K562 (cell line): ENCODE data around the gene MCM6. TPM values are rescaled to one million over a fixed set of nuclear protein-coding genes. Genes with fewer than 3 reads are reported as not detected.

ENCODE experiments used
- ARNT ChIP-seq, 2 experiments: fragments of 450-650 bp; IDR thresholded peaks; 2 replicates each; pipeline ENCODE4 v1.6.1; 2016; ENCODE audit warnings: mild to moderate bottlenecking in 1 of 2
- BDP1 ChIP-seq: IDR thresholded peaks from 3 replicates; pipeline ENCODE4 v1.6.1; 2011; ENCODE audit not compliant: insufficient read length, insufficient read depth
- CBX1 ChIP-seq: sonication (generic); IDR thresholded peaks from 2 replicates; pipeline ENCODE4 v1.6.1; 2016; ENCODE audit warnings: antibody characterized with exemption, low read depth, mild to moderate bottlenecking
- CCAR2 ChIP-seq: fragments of 200-400 bp; formaldehyde crosslinking; IDR thresholded peaks from 2 replicates; pipeline ENCODE4 v1.6.1; 2017; ENCODE audit warnings: mild to moderate bottlenecking, low read depth, low read length
- DDX20 ChIP-seq: fragments of 450-650 bp; IDR thresholded peaks from 2 replicates; pipeline ENCODE4 v1.6.1; 2016; ENCODE audit warnings: missing genetic modification characterization, low read depth, mild to moderate bottlenecking, missing compliant biosample characterization, moderate library complexity
- FOXA3 ChIP-seq, 2 experiments: fragments of 450-650 bp in 1 of 2; sonication (generic) in 1 of 2; formaldehyde crosslinking; IDR thresholded peaks in 1 of 2; conservative IDR thresholded peaks in 1 of 2; 2 replicates each; pipeline versions ENCODE4 v1.4.0 to v1.8.0; 2020 to 2022; ENCODE audit warnings: mild to moderate bottlenecking in 2 of 2, missing genetic modification reagents in 1 of 2
- GTF2E2 ChIP-seq: fragments of 200-800 bp; sonication (Bioruptor generic); IDR thresholded peaks from 2 replicates; pipeline ENCODE4 v1.6.1; 2016; ENCODE audit warnings: missing genetic modification characterization, missing compliant biosample characterization
- HIVEP1 ChIP-seq: fragments of 250-450 bp; sonication (Bioruptor Pico); IDR thresholded peaks from 2 replicates; pipeline ENCODE4 v1.4.0; 2020; ENCODE audit warnings: mild to moderate bottlenecking
- HSF4 ChIP-seq: fragments of 250-450 bp; sonication (Bioruptor Pico); IDR thresholded peaks from 2 replicates; pipeline ENCODE4 v2.1.2; 2022; ENCODE audit warnings: mild to moderate bottlenecking, moderate library complexity, borderline replicate concordance
- MTF1 ChIP-seq: fragments of 250-450 bp; sonication (Bioruptor Pico); IDR thresholded peaks from 2 replicates; pipeline ENCODE4 v1.9.0; 2021; ENCODE audit warnings: moderate library complexity, mild to moderate bottlenecking, inconsistent platforms, borderline replicate concordance
- NFXL1 ChIP-seq: fragments of 450-650 bp; formaldehyde crosslinking; IDR thresholded peaks from 2 replicates; pipeline ENCODE4 v1.4.0; 2021; ENCODE audit warnings: mild to moderate bottlenecking
- NR4A1 ChIP-seq, 2 experiments: fragments of 250-450 bp in 1 of 2; fragments of 450-650 bp in 1 of 2; sonication (Bioruptor Pico) in 1 of 2; IDR thresholded peaks; 2 replicates each; pipeline versions ENCODE4 v1.4.0 to v1.6.1; 2016 to 2020; ENCODE audit warnings: mild to moderate bottlenecking in 2 of 2, missing compliant biosample characterization in 1 of 2, missing genetic modification characterization in 1 of 2, moderate library complexity in 1 of 2
- SRSF9 ChIP-seq: fragments of 200-400 bp; formaldehyde crosslinking; IDR thresholded peaks from 2 replicates; pipeline ENCODE4 v1.6.1; 2017; ENCODE audit warnings: low read depth, low read length, borderline replicate concordance
- STAG1 ChIP-seq: sonication (generic); formaldehyde crosslinking; IDR thresholded peaks from 2 replicates; pipeline ENCODE4 v1.5.0; 2020; ENCODE audit warnings: missing genetic modification reagents, borderline replicate concordance
- TEAD1 ChIP-seq, 2 experiments: fragments of 450-650 bp in 1 of 2; sonication (generic) in 1 of 2; formaldehyde crosslinking; IDR thresholded peaks; 2 replicates each; pipeline versions ENCODE4 v1.4.0 to v1.8.0; 2020 to 2022; ENCODE audit warnings: mild to moderate bottlenecking in 2 of 2, missing genetic modification reagents in 1 of 2
- TEAD2 ChIP-seq: fragments of 450-650 bp; IDR thresholded peaks from 2 replicates; pipeline ENCODE4 v1.6.1; 2016; ENCODE audit warnings: missing genetic modification characterization, control low read depth, missing compliant biosample characterization
- U2AF1 ChIP-seq: fragments of 200-400 bp; formaldehyde crosslinking; optimal IDR thresholded peaks from 2 replicates; pipeline ENCODE3; 2017; ENCODE audit warnings: mild to moderate bottlenecking, low read depth, low read length, moderate library complexity
- XRCC3 ChIP-seq: fragments of 450-650 bp; IDR thresholded peaks from 2 replicates; pipeline ENCODE4 v1.6.1; 2017; ENCODE audit warnings: mild to moderate bottlenecking, moderate library complexity
- polyA plus RNA-seq, 8 experiments: library from polyadenylated mRNA; depleted of rRNA in 4 of 8; stranded (reverse) in 5 of 8; unstranded in 3 of 8; fragments of >200 nt; fragmentation: Nextera tagmentation in 2 of 8; fragmentation: Illumina TruSeq in 1 of 8; extraction: Ambion mirVana in 2 of 8; extraction: Trizol in 1 of 8; gene quantifications; 2 replicates each; pipeline versions ENCODE4 v1.2.1 to v1.2.3, GENCODE V29; 2011 to 2014; ENCODE audit warnings: inconsistent platforms in 1 of 8, missing spikeins in 1 of 8
- total RNA-seq, 7 experiments: library from RNA; depleted of rRNA in 6 of 7; stranded (reverse); fragments of >200 nt in 6 of 7; fragmentation: Illumina TruSeq in 2 of 7; extraction: Trizol in 2 of 7; gene quantifications; 2 replicates each; pipeline versions ENCODE4 v1.2.1 to v1.2.3, GENCODE V29; 2011 to 2021; ENCODE audit warnings: low replicate concordance in 1 of 7
- TF ChIP-seq, protein P1 (sequence below): fragments of 200-800 bp; sonication (Bioruptor generic); IDR thresholded peaks from 2 replicates; pipeline ENCODE4 v1.6.1; 2017; ENCODE audit warnings: missing genetic modification characterization, missing compliant biosample characterization
- TF ChIP-seq, protein P2 (sequence below): IDR thresholded peaks from 2 replicates; pipeline ENCODE4 v1.6.1; 2012; ENCODE audit warnings: low read depth, low read length, improper control_type of control experiment, borderline replicate concordance
- TF ChIP-seq, protein P3 (sequence below): fragments of 250-450 bp; sonication (Bioruptor Pico); IDR thresholded peaks from 2 replicates; pipeline ENCODE4 v1.8.0; 2022; ENCODE audit warnings: moderate library complexity, mild to moderate bottlenecking, inconsistent platforms

The MCM6 gene
- total and polyA plus RNA-seq, 9 of the 15 experiments (the other 6 are each of a cell fraction or from before 2014, with no cell fraction given) = 42.6 to 133 (median 82.4) TPM

DNA sequence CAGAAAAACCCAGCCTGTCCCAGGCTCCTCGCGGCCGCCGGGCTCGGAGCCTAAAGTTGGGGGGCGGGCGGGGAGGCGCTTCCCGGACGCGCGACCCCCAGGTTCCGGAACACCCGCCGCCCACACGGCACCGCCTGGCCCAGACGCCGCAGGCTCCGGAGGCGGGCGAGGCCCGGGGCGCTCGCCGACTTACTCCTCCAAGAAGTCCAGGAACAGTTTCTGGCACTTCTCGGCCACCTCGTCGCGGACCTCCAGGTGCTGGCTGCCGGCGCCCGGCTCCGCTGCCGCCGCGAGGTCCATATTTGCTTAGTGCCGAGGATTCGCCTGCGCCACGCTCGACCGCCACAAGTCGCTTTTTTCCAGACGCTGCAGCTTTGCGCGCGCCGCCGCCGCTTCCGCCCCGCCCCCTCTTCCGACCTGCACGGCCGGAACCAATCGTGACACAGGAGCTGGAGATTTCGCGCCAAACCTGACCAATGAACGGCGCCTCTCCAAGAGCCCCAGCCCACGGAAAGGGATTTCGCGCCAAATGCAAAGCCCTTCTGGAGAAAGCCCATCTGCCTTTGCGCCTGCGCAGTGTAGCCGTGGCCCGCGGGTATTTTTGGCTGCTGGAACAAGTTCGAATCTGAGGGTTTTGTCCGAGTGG lies at the start of gene MCM6 (continued):
- TF ChIP-seq TEAD2 (tag) = no peak
- no peak for TF ChIP-seq STAG1 (CRISPR knock-in tag)
- TF ChIP-seq FOXA3 (CRISPR knock-in tag; conservative IDR thresholded peaks at IDR 0.05 in 1 of 2, IDR thresholded peaks at IDR 0.05 in 1 of 2) = peak; percentile 95 to 98
- TF ChIP-seq BDP1 = no peak
- no peak for TF ChIP-seq DDX20 (tag)
- no peak for TF ChIP-seq NR4A1 (CRISPR knock-in tag; IDR thresholded peaks at IDR 0.05)
- 0 out of 2 replicates have a peak, but pooled peaks have one; percentile 28 for TF ChIP-seq NR4A1 (tag; IDR thresholded peaks at IDR 0.05)
- TF ChIP-seq NFXL1 (CRISPR knock-in tag) = no peak
- TF ChIP-seq SRSF9 = no peak
- TF ChIP-seq CBX1 = no peak
- no peak for TF ChIP-seq ARNT (IDR thresholded peaks at IDR 0.05)
- TF ChIP-seq HSF4 (CRISPR knock-in tag) = no peak
- peak; percentile 61; the same call in 1 of the 2 replicates for TF ChIP-seq HIVEP1
- no peak for TF ChIP-seq MTF1 (CRISPR knock-in tag)
- TF ChIP-seq, protein P1, sequence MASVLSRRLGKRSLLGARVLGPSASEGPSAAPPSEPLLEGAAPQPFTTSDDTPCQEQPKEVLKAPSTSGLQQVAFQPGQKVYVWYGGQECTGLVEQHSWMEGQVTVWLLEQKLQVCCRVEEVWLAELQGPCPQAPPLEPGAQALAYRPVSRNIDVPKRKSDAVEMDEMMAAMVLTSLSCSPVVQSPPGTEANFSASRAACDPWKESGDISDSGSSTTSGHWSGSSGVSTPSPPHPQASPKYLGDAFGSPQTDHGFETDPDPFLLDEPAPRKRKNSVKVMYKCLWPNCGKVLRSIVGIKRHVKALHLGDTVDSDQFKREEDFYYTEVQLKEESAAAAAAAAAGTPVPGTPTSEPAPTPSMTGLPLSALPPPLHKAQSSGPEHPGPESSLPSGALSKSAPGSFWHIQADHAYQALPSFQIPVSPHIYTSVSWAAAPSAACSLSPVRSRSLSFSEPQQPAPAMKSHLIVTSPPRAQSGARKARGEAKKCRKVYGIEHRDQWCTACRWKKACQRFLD = no peak
- TF ChIP-seq, protein P2, sequence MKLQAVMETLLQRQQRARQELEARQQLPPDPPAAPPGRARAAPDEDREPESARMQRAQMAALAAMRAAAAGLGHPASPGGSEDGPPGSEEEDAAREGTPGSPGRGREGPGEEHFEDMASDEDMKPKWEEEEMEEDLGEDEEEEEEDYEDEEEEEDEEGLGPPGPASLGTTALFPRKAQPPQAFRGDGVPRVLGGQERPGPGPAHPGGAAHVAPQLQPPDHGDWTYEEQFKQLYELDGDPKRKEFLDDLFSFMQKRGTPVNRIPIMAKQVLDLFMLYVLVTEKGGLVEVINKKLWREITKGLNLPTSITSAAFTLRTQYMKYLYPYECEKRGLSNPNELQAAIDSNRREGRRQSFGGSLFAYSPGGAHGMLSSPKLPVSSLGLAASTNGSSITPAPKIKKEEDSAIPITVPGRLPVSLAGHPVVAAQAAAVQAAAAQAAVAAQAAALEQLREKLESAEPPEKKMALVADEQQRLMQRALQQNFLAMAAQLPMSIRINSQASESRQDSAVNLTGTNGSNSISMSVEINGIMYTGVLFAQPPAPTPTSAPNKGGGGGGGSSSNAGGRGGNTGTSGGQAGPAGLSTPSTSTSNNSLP = no peak
- no peak for TF ChIP-seq CCAR2
- no peak for TF ChIP-seq XRCC3
- TF ChIP-seq U2AF1 = peak; percentile 69
- TF ChIP-seq TEAD1 (CRISPR knock-in tag; IDR thresholded peaks at IDR 0.05) = peak in 1 of 2 experiments; percentile 86; a peak in 1 of 4 replicates
- TF ChIP-seq, protein P3, sequence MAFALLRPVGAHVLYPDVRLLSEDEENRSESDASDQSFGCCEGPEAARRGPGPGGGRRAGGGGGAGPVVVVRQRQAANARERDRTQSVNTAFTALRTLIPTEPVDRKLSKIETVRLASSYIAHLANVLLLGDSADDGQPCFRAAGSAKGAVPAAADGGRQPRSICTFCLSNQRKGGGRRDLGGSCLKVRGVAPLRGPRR (CRISPR knock-in tag) = no peak
- no peak; the same call in 1 of the 2 replicates for TF ChIP-seq GTF2E2
